Measurements from ENCODE around the gene SLC7A5. TPM values are rescaled to one million over a fixed set of nuclear protein-coding genes. Genes with fewer than 3 reads are reported as not detected.
"Not testable (repeated sequence)": the region's sequence is repeated elsewhere in the genome, so short reads cannot be mapped to it uniquely, and the experiment has no call there.

SLC7A5 gene
- total RNA-seq, 4 donors from 2014 or later: 10.0 to 99.4 (median 61.1) TPM

GRCh38 chr16:87860553-87861299, 8.6 kb downstream of the SLC7A5 start:
- TF ChIP-seq EP300 (IDR thresholded peaks at IDR 0.05) (no peak), CTCF (IDR thresholded peaks at IDR 0.05) (no peak), POLR2A (IDR thresholded peaks at IDR 0.05) (no peak), POLR2AphosphoS5 (IDR thresholded peaks at IDR 0.05) (no peak)
- Histone ChIP-seq H3K27ac (no peak overlapping the region), H3K9me3 (no peaks in the 10 kb centered on the region), H3K27me3 (no peaks in the 10 kb centered on the region), H3K4me3 (no peak overlapping the region), H3K36me3 (no peaks in the 10 kb centered on the region), H3K4me1 (peaks cover 44% of the 10 kb centered on the region)
- DNase-seq (ENCODE audit: low spot score in 2 of 2): no peak
- 50% methylated on average over 12 of the region's 26 CpGs for WGBS

DNA sequence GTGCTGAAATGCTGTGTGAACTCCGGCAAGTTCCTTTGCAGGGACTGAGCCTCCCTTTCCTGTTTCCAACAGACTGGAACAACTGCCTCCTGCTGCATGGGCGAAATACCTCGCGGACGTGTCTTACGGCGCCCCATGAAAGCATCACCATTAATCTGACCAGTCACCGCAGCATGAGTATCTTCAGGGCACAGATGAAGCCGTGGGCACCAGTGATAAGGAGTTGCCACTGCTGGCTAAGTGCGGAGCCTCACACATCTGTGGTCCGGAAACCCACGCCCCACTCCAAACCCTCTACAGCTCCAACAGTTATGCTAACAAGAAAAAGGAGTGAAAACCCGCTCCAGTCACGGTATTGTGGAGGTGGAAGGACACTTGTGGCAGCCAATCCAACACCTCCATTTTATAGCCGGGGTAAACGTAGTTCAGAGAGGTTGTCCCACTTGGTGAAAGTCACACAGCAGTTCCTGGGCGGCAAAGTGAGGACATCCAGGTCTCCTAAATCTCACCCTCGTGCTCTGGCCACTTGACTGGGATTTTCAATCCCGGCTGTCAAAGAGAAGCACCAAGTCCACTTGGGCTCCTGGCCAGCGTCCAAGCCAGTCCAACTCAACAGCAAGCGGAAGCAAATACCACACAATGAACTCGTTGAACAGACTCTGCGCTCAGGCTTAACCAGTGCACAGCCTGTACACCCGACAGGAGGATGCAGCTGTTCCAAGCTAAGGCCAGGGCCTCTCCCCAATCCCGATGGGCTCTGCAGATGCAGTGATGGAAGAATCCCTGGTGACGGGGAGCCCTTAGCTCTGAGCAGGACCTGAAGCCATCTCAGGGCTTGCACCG, 10.9 kb downstream of the SLC7A5 start:
- not testable (repeated sequence) for H3K27ac ChIP-seq; H3K36me3 ChIP-seq; H3K9me3 ChIP-seq; DNase-seq (ENCODE audit: low spot score in 2 of 2); H3K4me3 ChIP-seq; H3K27me3 ChIP-seq
- WGBS: 76% methylated on average over 7 of the region's 27 CpGs
- H3K4me1 ChIP-seq: peaks cover 54% of the 10 kb centered on the region

DNA sequence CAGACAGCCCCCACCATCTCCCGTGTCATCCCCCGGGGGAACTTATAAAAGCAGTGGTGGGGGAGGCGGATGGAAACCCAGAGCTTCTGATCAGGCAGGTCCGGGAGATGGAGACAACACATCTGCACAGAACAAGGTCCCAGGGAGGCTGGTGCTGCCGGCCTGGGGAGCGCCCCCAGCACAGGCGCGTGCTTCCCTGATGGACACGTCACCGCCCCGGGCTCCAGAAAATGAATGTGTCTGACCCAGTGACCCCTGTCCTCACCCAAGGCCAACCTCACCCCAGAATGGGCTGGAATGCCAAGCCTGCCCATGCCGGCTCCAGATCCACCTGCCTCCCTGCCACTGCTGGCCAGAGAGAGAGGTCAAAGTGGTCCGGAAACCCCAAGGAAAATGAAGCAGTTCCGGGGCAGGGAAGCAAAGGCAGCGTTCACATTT, 12.5 kb downstream of the SLC7A5 start:
- no peak for DNase-seq (ENCODE audit: low spot score in 2 of 2)
- Histone ChIP-seq H3K9me3 (no peaks in the 10 kb centered on the region), H3K27ac (peak overlapping the region; percentile 55)

GRCh38 chr16:87855852-87856715, 13.2 kb downstream of the SLC7A5 start:
- no peak for DNase-seq (ENCODE audit: low spot score in 2 of 2)
- WGBS: 48% methylated on average over 11 of the region's 26 CpGs
- TF ChIP-seq CTCF (IDR thresholded peaks at IDR 0.05) (no peak), POLR2A (IDR thresholded peaks at IDR 0.05) (no peak), POLR2AphosphoS5 (IDR thresholded peaks at IDR 0.05) (no peak), EP300 (IDR thresholded peaks at IDR 0.05) (no peak)
- H3K27me3 ChIP-seq: no peaks in the 10 kb centered on the region
- H3K4me1 ChIP-seq: peaks cover 55% of the 10 kb centered on the region
- H3K4me3 ChIP-seq: no peak overlapping the region
- H3K9me3 ChIP-seq: no peaks in the 10 kb centered on the region
- peak overlapping the region; percentile 55 for H3K27ac ChIP-seq
- no peaks in the 10 kb centered on the region for H3K36me3 ChIP-seq

More for the DNA sequence above, 12.5 kb downstream of the SLC7A5 start:
- Histone ChIP-seq H3K36me3 (no peaks in the 10 kb centered on the region), H3K4me1 (peaks cover 55% of the 10 kb centered on the region), H3K27me3 (no peaks in the 10 kb centered on the region), H3K4me3 (no peak overlapping the region)
- WGBS: 88% methylated on average over 15 of the region's 15 CpGs
- TF ChIP-seq POLR2A (IDR thresholded peaks at IDR 0.05) (no peak), EP300 (IDR thresholded peaks at IDR 0.05) (no peak), CTCF (IDR thresholded peaks at IDR 0.05) (no peak), POLR2AphosphoS5 (IDR thresholded peaks at IDR 0.05) (no peak)

GRCh38 chr16:87854907-87855683, 14.2 kb downstream of the SLC7A5 start:
- Histone ChIP-seq H3K4me1 (peaks cover 63% of the 10 kb centered on the region), H3K27ac (peak overlapping the region; percentile 55), H3K9me3 (no peaks in the 10 kb centered on the region), H3K36me3 (no peaks in the 10 kb centered on the region), H3K27me3 (no peaks in the 10 kb centered on the region), H3K4me3 (no peak overlapping the region)
- WGBS: 72% methylated on average over 8 of the region's 22 CpGs
- TF ChIP-seq POLR2A (IDR thresholded peaks at IDR 0.05) (no peak), POLR2AphosphoS5 (IDR thresholded peaks at IDR 0.05) (no peak), EP300 (IDR thresholded peaks at IDR 0.05) (no peak), CTCF (IDR thresholded peaks at IDR 0.05) (no peak)
- DNase-seq (ENCODE audit: low spot score in 2 of 2): no peak
